Nucleus accumbens (tissue), 56 donors: ENCODE measurements around the gene CD302.
"Not testable (repeated sequence)": the region's sequence is repeated elsewhere in the genome, so short reads cannot be mapped to it uniquely, and the experiment has no call there.

Experiments
- DNase-seq, 56 donors: peaks; one replicate each; lab custom pipeline; 2025; lab: John Stamatoyannopoulos, UW

Gene CD302

DNA sequence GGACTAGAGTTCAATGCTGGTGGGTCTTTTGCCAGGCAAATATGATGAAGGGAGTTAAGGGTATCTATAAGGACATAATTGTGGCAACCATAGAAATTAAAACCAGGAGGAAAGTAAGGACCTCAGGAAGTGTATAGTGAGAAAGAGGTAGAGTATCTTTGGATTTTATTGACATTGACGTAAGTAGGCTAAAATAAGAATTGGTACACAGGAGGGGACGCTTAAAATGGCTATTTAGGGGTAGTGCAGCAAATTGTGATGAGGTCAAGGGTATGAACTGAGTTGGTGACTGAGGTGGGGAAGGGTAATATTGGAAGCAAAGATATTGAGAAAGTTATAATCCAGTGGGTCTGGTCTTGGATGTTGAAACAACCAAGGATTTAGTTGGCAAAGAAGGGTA is 43.0 kb downstream of the CD302 start:
- DNase-seq, result no peak

DNA sequence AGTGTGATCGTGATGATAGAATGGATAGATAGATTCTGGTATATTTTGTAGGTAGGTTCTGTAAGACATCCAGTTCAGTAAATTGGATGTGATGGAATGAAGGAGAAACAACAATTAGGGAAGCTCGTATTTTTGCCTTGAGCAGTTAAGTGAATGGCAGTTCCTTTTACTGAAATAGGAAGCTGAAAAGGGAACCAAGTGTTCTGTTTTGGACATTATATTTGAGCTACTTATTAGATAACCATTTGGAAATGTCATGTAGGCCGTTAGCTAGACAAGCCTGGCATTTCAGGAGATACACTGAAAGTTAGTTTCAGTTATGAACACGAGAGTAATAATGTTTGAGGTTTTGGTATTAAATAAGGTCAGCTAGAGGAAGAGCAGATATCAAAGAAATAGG is 44.2 kb downstream of the CD302 start:
- no peak for DNase-seq

DNA sequence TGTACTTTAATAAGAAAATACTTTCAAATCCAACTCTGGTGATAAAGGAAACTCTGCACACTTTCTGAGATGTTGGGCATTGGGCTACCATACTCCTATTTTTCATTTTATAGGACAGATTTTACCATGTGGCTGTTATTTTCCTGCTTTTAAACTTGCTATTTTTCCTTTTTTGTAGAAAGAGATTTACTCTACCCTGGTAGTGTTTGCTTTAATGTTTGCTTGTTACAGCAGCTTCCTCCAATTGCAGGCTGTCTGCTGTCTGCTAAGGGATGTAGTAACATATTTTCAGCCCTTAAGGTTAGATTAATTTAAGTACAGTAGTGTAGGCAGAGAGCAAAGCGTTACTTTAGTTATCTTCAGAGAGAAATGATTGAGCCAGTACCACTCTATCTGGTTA is 47.1 kb downstream of the CD302 start:
- DNase-seq, result no peak

DNA sequence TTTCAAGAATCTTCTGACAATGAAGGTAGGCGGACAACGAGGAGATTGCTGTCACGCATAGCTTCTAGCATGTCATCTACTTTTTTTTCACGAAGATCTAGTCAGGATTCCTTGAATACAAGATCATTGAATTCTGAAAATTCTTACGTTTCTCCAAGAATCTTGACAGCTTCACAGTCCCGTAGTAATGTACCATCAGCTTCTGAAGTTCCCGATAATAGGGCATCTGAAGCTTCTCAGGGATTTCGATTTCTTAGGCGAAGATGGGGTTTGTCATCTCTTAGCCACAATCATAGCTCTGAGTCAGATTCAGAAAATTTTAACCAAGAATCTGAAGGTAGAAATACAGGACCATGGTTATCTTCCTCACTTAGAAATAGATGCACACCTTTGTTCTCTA is 49.9 kb downstream of the CD302 start:
- no peak for DNase-seq

DNA sequence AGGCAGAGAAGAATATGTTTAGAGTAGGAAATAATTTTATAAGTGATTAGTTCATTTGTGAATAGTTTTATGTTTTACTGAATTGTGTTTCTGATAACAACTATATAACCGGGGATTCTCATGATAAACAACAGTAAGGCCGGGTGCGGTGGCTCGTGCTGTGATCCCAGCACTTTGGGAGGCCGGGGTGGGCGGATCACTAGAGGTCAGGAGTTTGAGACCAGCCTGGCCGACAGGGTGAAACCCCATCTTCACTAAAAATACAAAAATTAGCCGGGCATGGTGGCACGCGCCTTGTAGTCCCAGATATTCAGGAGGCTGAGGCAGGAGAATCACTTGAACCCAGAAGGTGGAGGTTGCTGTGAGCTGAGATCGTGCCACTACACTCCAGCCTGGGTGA is 52.8 kb downstream of the CD302 start:
- DNase-seq, result not testable (repeated sequence)

DNA sequence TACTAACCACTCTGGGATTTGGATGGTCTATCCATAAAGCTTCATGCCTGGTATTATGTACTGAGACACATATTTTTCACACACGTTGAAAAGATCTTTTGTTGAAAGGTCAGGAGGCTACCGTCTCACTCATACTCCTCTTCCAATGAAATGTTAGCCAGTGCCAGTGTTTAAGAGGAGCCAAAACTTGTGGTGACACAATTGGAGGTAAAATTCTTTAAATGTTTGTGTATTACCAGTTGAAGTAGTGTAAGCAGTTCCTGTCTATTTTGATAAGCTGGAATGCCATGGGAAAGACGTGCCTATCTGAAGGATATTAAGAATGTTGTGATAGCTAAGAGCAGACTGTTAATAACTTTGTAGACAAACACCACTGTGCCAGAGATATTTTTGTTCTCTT is 53.6 kb downstream of the CD302 start:
- DNase-seq, result no peak

DNA sequence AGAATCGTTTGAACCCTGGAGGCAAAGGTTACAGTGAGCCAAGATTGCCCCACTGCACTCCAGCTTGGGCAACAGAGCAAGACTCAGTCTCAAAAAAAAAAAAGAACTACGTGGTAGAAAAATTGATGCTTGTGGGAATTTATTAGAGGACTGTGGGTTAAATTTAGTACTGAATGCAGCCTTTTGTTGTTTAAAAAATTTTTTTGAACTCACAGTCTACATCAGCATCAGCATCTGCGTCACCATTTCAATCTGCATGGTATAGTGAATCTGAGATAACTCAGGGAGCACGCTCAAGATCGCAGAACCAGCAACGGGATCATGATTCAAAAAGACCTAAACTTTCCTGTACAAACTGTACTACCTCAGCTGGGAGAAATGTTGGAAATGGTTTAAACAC is 55.2 kb downstream of the CD302 start:
- DNase-seq, result no peak

DNA sequence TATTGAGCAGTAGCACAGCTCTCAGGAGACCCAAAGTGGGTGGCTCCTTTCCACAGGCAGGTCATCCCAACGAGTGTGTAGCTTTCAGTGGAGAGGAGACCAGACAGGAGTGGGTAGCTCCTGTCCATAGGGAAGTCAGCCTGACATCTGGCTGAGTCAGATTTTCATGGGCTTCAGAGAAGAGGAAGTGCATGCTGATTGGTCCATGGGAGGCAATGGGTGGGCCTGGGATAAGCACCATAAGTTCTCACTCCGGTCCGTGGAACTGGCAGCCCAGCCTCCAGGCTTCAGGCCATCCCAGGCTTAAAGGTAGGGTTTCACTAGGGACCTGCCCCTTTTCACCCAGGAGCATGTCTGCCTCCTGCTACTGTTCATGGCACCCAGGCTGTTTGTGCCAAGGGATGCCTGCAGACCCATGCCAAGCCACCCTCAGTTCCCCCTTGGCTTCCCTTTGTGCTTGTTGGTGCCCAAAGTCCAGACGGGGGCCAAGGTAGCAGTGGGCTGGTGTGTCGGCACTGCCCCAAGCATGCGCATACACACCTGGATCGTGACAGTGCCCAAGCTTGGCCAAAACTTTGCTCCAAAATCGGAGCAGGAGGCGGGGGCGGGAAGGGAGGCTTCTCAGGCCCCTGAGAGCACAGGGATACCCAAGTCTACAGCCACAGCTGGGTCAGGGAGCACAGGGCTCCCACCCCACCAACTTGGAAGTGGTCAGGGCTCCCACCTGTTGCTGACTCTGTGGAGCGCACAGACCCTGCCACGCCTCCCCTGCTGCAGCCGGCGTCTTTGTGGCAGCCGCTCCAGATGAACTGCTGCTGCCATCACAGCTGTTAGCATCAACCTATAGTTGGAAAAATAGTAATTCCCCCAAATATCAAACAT is 59.3 kb downstream of the CD302 start:
- no peak for DNase-seq

DNA sequence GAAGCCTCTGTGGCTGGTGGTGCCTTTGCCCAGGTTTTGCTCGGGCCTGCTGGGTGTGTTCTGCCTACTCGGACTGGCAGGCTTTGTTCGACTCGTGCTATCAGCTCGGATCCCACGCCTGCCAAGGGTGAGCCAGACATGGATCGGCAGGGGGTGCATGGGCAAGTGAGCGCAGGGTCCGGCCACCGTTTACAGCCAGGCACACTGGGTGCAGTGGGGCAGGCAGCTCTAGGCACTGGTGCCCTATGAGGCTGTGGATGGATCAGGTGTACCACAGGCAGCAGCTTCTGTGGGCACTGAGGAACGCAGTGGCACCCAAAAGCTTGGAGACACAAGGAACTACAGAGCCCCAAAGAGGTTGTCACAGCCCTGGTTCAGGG is 60.1 kb downstream of the CD302 start:
- DNase-seq, result no peak

DNA sequence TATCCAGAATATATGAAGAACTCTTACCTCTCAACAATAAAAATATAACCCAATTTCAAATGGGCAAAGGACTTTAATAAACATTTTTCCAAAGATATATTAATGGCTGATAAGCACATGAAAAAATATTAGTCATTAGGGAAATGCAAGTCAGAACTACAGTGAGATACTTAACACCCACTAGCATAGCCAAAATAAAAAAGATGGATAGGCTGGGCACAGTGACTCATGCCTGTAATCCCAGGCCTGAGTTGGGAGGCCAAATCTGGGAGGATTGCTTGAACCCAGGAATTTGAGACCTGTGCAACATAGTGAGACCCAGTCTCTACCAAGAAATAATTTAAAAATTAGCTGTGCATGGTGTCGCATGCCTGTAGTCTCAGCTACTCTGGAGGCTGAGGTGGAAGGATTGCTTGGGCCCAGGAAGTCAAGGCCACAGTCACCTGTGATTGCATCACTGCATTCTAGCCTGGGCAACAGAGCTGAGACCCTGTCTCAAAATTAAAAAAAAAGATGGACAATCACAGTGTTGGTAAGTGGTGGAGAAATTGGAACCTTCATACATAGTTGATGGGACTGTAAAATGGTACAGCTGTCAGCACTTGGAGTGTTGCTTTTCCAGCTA is 60.6 kb downstream of the CD302 start:
- no peak for DNase-seq

DNA sequence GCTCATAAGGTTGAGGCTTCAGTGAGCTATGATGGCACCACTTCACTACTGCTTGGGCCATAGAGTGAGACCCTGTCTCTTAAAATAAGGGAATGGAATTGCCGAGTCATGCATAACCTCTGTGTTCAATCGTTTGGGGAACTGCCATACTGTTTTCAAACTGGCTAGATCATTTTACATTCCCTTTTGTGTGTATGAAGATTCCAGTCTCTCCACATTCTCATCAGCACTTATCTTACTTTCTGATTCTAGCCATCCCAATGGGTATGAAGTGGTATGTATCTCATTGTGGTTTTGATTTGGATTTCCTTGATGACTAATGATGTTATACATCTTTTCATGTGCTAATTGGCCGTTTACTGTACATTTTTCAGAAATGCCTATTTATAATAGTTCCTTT is 62.0 kb downstream of the CD302 start:
- no peak for DNase-seq

DNA sequence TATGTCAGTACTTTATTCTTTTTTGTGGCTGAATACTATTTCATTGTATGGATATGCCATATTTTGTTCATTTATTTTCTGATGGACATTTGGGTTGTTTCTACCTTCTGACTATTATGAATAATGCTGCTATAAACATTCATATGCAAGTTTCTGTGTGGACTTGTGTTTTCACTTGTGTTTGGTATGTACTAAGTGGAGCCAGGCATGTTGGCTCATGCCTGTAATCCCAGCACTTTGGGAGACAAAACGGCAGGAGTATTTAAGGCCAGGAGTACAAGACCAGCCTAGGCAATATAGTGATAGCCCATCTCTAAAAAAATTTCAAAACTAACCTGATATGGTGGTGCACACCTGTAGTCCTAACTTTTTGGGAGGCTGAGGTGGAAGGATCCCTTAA is 62.4 kb downstream of the CD302 start:
- no peak for DNase-seq

DNA sequence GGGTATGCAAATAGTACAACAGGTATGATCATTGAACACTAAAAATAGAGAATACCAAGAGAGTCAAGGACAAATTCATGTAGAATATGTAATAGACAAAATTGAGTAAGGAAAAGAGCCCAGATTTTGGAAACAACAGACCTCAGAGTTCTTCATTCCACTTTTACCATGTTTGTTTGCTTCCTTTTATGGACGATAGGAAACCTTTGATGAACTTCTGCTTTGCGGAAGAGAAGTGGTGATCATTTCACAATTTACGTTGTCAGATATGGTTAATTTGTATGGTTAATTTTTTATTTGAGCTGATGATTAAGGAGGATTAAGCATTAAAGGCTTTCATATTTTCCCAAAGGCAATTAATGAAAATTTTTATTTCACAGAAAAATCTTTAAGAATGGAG is 69.4 kb downstream of the CD302 start:
- no peak for DNase-seq

DNA sequence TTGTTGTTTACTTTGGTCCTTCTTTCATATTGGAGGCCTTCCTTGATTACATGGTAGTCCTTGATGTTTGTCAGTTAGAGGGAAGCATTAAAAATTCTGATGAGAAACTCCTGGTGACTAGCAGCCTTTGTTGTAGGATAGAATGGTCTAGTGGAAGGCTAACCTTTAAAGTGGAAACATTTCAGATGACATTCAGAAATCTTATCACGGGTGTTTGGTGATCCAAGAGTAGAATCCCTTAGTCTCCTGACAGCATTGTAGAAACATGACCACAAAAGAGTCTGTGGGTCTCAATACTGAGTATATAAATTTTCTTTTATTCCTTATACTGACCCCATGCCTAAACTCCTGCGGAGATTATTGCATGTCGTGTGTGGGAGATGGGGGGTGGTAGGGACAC is 72.3 kb downstream of the CD302 start:
- no peak for DNase-seq

DNA sequence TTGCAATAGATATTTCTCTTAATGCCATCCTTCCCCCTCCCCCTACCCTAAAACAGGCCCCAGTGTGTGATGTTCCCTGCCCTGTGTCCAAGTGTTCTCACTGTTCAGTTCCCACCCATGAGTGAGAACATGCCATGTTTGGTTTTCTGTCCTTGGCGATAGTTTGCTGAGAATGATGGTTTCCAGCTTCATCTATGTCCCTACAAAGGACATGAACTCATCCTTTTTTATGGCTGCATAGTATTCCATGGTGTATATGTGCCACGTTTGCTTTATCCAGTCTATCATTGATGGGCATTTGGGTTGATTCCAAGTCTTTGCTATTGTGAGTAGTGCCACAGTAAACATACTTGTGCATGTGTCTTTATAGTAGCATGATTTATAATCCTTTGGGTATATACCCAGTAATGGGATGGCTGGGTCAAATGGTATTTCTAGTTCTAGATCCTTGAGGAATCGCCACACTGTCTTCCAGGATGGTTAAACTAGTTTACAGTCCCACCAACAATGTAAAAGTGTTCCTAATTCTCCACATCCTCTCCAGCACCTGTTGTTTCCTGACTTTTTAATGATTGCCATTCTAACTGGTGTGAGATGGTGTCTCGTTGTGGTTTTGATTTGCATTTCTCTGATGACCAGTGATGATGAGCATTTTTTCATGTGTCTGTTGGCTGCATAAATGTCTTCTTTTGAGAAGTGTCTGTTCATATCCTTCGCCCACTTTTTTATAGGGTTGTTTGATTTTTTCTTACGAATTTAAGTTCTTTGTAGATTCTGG is 73.0 kb downstream of the CD302 start:
- not testable (repeated sequence) for DNase-seq

DNA sequence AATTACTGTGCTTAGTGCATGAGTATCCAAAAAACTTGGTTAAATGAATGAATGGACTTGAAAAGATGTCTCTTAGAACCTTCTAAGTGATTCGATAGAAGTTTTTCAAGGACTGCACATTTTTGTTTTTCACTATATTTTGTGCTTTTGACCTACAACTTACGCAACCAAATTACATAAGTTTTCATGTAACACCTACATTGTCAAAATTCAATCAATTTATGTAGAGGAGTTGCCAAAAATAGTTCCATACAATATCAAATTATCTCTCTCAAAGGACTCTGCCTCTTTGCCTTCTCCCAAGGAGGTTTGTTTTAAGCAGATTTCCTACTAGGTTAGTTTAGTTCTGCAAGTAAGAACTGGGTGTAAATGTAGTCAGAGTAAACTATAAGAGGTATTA is 75.4 kb downstream of the CD302 start:
- DNase-seq, result no peak

DNA sequence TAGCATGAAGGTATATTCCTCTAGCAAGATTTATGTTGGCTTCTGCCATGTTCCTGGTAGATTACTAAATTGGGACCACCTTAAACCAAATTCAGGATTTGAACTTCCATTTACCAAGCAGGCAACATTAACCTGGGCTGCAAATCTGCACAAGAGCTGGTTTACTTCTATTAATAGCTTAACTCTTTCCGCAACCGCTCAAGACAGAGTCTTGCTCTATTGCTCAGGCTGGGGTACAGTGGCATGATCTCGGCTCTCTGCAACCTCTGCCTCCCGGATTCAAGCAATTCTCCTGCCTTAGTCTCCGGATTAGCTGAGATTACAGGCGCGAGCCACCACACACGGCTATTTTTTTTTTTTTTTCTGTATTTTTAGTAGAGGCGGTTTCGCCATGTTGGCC is 77.3 kb downstream of the CD302 start:
- DNase-seq, result no peak
